Measurements from ENCODE around the gene BRD8.
A peak's percentile ranks its signal among the peaks of the same experiment; 100 is the strongest.
"Not testable (repeated sequence)": the region's sequence is repeated elsewhere in the genome, so short reads cannot be mapped to it uniquely, and the experiment has no call there.

The BRD8 gene

DNA sequence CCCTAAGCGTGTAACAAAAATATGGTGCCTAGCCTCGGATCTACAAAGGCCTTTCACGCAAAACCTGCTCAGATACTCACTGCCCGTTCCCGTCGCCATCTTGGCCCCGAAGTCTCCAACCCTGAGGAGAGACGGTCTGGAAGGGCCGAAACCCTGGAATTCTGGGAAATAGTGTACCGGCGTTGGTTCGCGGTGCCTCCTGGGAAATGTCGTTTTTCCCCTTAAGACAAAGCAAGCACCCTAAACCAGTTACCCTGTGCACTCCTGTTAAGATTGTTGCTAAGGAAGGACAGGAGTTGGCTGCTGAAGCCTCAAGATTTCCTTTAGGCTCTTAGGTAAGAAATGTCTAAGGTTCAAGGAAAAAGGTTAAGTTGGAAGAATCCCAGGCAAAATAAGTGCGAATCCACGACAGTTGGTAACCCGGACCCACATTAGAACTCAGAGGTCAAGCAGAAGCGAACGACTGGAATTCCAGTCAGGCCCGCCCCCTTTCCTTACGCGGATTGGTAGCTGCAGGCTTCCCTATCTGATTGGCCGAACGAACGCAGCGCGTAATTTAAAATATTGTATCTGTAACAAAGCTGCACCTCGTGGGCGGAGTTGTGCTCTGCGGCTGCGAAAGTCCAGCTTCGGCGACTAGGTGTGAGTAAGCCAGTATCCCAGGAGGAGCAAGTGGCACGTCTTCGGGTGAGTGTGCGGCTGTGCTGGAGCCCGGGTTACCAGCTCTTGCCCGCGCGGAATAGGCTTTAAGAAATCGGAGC is at the start of gene BRD8, which contains the start of gene KIF20A:
Gene BRD8, minus strand, starts transcription at position 115 of the 761 bp plus-strand sequence. Its CDS starts 16 bp downstream, at position 99.
Gene KIF20A, plus strand, starts transcription at position 597 of the 761 bp plus-strand sequence. CDS start 569 bp downstream, outside the sequence.
- peak; percentile 44 to 99 (median 90) for DNase-seq

DNA sequence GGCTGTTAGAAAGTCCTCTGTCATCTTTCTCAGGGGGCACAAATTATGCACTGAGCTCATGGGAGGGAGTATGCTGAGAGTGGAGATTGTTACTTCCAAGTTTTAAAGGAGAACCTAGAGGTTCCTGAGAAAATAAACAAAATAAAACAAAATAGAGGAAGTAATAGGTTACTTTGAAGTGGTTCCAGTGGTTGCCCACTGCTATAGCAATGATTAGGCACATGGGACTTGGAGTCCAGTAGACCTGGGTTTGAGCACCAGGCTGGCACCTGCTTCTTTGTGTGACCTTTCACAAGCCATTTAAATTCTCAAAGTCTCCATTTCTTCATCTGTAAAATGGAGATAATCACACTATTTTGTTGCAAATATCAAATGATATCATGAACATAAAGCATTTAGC is 48.5 kb upstream of the BRD8 start:
- no peak for DNase-seq

DNA sequence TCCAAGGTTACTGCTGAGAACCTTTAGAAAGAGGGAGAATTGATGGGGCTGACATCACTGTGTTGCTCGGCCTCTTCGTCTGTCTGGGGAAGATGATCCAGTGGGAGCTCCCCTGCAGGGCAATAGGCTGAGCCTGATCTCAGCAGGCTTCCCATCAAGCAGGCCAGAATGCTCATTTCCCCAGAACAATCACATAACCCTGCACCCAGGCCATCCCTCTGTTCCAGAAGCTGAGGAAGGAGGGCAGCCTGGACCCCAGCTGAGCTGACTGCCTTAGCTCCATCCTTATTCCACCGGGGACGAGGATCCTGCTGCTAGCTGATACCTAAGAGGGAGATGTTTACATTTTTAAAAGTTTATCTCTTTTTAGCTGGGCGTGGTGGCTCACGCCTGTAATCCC is 46.3 kb upstream of the BRD8 start:
- no peak for DNase-seq

GRCh38 chr5:138223532-138223931 is 45.1 kb upstream of the BRD8 start:
- no peak for DNase-seq

- no peak for DNase-seq
Measured at GRCh38 chr5:138216799-138217198, 38.4 kb upstream of the BRD8 start.

DNA sequence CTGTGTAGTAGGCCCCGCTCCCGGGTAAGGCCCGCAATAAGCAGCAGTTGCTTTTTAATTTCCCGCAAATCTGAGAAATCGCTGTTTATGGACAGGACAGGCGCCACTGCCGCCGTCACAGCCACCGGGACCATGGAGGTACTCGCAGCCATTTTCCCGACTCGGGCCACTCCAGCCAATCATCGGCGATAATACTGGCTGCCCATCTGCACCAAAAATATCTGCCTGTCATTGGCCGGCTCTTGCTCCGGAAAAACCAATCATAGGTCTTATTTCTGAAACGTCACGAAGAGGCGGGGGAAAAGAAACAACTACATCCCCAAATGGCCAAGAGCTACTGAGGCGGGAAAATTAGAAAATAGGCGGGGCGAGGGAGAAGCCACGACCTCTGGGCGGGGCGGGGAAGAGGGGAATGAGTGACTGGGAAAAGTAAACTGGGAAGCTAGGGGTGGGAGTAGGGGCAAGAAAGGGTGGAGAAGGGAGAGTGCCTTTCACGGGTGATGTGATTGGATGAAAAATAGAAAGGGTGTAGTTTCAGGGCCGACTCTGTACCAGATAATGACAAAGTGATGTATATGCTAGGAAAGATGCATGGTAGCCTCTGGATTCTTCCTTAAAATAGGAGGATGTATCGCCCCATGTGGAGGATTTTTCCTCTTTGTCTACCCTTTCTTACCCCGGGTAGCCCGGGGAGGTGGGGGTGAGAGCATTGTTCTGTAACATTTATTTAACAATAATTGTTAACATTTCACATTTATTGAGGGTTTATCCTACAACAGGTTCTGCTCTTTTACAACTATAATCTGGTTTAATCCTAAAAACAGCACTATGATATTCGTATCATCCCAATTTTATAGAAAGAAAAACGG is 35.0 kb upstream of the BRD8 start, which contains the start of gene CDC23:
Gene CDC23, minus strand, starts transcription at position 163 of the 869 bp plus-strand sequence. Its CDS starts 11 bp downstream, at position 152.
- DNase-seq, result peak; percentile 13 to 97 (median 85)

DNA sequence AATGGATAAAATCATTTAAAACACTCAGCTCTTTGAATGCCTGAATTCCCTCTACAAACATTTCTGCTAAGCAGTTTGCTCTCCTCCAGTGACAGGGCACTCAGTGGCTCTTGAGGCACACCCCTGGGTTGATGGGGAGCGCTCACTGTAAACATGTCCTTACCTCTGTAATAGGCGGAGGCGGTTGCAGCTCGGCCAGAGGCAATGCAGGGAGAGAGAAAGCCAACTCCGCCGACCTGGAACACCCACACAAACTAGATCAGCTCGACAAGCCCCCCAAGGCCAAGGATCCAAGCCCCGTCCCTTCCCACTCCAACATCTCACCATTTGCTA is 34.4 kb upstream of the BRD8 start:
- peak in 8 of 51 donors; percentile 17 to 64 (median 40) for DNase-seq

DNA sequence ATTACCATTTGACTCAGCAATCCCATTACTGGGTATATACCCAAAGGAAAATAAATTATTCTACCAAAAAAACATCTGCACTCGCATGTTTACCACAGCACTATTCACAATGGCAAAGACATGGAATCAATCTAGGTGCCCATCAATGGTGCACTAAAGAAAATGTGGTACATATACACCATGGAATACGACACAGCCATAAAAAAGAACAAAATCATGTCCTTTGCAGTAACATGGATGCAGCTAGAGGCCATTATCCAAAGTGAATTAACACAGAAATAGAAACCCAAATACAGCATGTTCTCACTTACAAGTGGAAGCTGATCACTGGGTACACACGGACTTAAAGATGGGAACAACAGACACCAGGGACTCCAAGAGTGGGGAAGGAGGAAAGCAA is 32.6 kb upstream of the BRD8 start:
- no peak for DNase-seq

GRCh38 chr5:138193859-138194258 is 15.4 kb upstream of the BRD8 start:
- not testable (repeated sequence) for DNase-seq

DNA sequence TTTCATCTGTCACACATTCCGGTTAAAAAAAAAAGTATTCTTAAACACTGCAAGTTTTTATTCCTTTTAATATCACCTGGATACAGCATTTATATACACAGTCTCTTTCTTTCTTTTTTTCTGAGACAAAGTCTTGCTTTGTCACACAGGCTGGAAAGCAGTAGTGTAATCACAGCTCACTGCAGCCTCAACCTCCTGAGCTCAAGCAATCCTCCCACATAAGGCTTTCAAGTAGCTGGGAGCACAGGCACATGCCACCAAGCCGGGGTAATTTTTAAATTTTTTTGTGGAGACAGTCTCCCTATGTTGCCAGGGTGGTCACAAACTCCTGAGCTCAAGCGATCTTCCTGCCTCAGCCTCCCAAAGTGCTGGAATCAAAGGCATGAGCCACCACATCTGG is 14.4 kb upstream of the BRD8 start:
- DNase-seq, result no peak

DNA sequence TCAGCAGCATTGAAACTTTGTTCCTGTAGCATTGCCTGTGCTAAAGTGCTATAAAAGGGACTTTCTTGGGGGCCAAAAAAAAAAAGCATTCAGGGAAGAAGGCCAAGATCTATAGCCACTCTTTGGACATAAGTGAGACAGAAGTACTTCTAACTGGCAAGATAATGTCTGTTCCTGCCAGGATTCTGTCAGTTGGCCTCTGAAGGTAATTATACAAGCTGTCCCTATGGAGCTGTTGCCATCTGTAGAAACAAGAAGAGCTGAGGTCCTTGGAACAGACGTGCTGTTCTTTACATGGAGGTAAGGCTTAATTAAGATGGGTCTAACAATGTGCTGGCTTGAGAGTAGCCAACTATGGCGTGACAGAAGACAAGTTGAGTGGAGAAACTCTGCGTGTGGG is 10.2 kb upstream of the BRD8 start:
- no peak for DNase-seq

DNA sequence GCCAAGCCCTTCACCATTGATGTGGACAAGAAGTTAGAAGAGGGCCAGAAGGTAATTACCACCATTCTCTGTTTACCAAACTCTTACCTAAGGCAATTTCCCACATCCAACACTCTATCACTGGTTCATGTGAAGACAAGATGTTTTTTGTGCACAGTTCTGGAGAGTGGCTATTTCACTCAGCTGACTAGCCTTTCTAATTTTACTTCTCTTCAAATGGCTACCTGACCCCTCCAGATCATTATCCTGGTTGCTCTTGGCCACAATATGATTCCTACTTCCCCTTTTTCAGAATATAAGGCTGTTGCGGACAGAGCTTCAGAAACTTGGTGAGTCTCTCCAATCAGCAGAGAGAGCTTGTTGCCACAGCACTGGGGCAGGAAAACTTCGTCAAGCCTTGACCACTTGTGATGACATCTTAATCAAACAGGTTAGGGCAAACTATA is 7.6 kb upstream of the BRD8 start:
- DNase-seq, result no peak

GRCh38 chr5:138182808-138183207 is 4.4 kb upstream of the BRD8 start:
- DNase-seq, result no peak

DNA sequence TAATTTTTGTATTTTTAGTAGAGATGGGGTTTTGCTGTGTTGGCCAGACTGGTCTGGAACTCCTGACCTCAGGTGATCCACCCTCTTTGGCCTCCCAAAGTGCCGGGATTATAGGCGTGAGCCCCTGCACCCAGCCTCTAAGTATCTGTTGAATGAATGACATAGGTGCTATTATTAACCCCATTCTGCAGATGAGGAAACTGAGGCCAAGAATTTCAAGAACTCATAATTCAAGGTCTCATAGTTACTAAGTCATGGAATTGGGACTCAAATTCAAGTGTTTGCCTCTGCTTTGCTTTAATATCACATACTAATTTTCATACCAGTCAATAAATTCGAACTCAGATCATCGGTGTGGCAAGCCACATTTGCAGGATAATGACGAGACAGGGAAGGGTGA is 2.4 kb upstream of the BRD8 start:
- DNase-seq, result no peak

GRCh38 chr5:138180183-138180782 is 1.9 kb upstream of the BRD8 start:
- no peak for DNase-seq

DNA sequence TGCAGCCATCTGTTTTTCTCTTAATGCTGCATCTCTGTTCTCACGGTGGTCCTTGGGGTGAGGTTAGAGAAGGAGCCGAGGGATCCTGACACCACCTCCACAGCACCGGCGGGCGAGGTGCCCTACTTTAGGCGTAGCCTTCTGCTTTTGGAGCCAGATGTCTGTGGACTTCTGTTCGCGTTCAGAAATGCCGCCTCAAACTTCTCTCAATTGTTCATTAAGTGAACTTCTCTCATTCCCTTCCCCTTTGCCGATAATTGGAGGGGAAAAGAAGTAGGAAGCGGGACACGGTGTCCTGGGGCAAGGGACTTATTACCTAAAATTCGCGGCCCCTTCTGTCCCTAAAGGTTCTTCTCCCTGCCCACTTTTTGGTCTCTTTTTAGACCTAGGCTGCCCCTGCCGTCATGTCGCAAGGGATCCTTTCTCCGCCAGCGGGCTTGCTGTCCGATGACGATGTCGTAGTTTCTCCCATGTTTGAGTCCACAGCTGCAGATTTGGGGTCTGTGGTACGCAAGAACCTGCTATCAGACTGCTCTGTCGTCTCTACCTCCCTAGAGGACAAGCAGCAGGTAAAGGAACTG is 937 bp upstream of the BRD8 start:
- no peak for DNase-seq

- peak in 30 of 51 donors; percentile 1 to 73 (median 16) for DNase-seq
Measured at GRCh38 chr5:138177941-138178515, 402 bp downstream of the BRD8 start.

GRCh38 chr5:138170299-138170698 is 8.1 kb downstream of the BRD8 start:
- no peak for DNase-seq

DNA sequence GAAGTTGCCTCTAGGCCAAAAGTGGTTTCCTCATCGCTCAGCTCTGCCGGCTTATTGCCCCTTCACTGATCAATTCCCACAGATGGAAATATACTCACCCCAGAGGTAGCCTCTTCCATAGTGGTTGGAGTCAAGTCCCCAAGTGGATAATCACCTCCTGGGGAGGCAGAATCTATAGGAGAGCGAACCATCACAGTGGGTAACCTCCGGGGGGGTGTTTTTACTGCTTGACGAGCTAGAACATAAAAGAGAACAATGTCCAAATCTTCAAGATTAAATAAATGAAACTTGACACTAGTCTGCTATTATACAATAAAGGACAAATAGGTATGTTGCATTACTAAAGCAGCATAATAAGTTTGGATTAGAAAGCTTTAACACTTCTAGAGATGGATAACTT is 9.3 kb downstream of the BRD8 start:
- DNase-seq, result no peak

DNA sequence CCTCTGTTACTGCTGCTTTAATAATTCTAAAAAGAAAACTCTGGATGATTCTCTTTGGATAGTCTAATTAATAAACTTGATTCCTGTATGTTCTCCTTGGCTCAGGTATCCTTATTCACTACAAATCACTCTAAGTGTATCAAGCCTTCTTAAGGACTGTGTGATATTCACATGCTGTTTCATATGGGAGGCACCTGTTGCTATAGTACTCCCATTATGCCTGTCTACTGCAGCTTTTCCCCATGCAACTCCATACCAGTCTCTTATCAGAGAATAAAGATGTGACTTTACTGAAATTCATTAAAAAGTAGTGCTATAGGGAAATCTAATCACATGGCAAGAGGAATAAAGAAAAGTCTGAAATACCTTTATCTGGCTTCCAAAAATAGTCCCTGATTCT is 14.7 kb downstream of the BRD8 start:
- DNase-seq, result no peak

DNA sequence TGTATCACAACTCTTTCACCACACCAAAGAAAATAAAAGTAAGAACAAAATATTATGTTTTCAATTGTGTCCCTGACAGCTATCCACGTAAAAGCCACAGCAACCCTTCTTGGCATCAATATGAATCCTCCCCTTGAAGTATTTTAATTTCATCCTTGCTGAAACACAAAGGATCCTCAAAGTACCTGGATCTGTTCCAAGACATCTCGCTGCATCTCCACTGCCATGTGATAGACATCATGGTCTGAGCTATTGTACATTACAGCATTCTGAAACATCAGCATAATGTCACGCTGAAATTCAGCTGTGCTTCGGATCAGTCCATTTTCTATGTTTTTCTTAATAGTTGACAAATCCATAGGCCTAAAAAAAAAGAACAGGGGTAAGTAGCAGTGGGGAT is 17.7 kb downstream of the BRD8 start:
- no peak for DNase-seq
